ENCODE results near the gene ADGRD1. TPM values are rescaled to one million over a fixed set of nuclear protein-coding genes. Genes with fewer than 3 reads are reported as not detected.

ADGRD1 gene
- total RNA-seq, 1 experiment from 2014 or later: 0.89 TPM

GRCh38 chr12:131188131-131189050, 234.7 kb downstream of the ADGRD1 start:
- Histone ChIP-seq H3K36me3 (no peaks in the 10 kb centered on the region), H3K9me3 (no peaks in the 10 kb centered on the region; the same call in none of the 2 replicates), H3K27me3 (peaks cover 5% of the 10 kb centered on the region; the same call in 1 of the 2 replicates), H3K4me3 (no peak overlapping the region)
- DNase-seq: no peak

- Histone ChIP-seq H3K4me3 (no peak overlapping the region), H3K36me3 (no peaks in the 10 kb centered on the region), H3K27me3 (peaks cover 5% of the 10 kb centered on the region; the same call in 1 of the 2 replicates), H3K9me3 (no peaks in the 10 kb centered on the region; the same call in none of the 2 replicates)
- no peak for DNase-seq
These were observed 236.1 kb downstream of the ADGRD1 start for GRCh38 chr12:131189781-131190180.

- Histone ChIP-seq H3K36me3 (no peaks in the 10 kb centered on the region), H3K27me3 (peaks cover 2% of the 10 kb centered on the region; the same call in 1 of the 2 replicates), H3K4me3 (no peak overlapping the region), H3K9me3 (no peaks in the 10 kb centered on the region)
- no peak for DNase-seq
These were observed 237.3 kb downstream of the ADGRD1 start for GRCh38 chr12:131190965-131191364.

Other genes starting within 250 kb of the ADGRD1 start
- gene RIMBP2, start 237.6 kb upstream of the ADGRD1 start, total RNA-seq (2014; rRNA removed; shearing (Covaris generic); ENCODE audit: low replicate concordance): 0.76 TPM in 1 of 2 replicates, not detected in the other
- 23.6 and 30.2 TPM in 2 replicates for gene STX2, start 114.7 kb upstream of the ADGRD1 start, total RNA-seq (2014; rRNA removed; shearing (Covaris generic); ENCODE audit: low replicate concordance)
- gene RAN, start 81.8 kb upstream of the ADGRD1 start, total RNA-seq (2014; rRNA removed; shearing (Covaris generic); ENCODE audit: low replicate concordance): 1,095 and 1,946 TPM in 2 replicates